ENCODE data around the gene USP4. TPM values are rescaled to one million over a fixed set of nuclear protein-coding genes. Genes with fewer than 3 reads are reported as not detected.
A peak's percentile ranks its signal among the peaks of the same experiment; 100 is the strongest.
"Not testable (repeated sequence)": the region's sequence is repeated elsewhere in the genome, so short reads cannot be mapped to it uniquely, and the experiment has no call there.

USP4 gene
- total RNA-seq, 1 experiment from 2014 or later: 31.7 TPM

- POLR2A ChIA-PET: interaction anchor here (2.5 kb wide), 1 partner anchor 18 kb away, joined by 18 read pairs; the partner anchor contains the start of gene USP4
- H2AFZ ChIP-seq (ENCODE audit: low read depth, low read length, poor library complexity, severe bottlenecking): not testable (repeated sequence)
These were observed 17.8 kb upstream of the USP4 start for GRCh38 chr3:49357443-49358216.

GRCh38 chr3:49357095-49357442, 17.2 kb upstream of the USP4 start:
- CTCF ChIA-PET; BruUV-seq (replicated peaks): not testable (repeated sequence)

More at GRCh38 chr3:49357443-49358216, 17.8 kb upstream of the USP4 start:
- H4K20me1 ChIP-seq (ENCODE audit: insufficient read depth); H3K9me3 ChIP-seq (ENCODE audit: control insufficient read depth in 1 of 2, insufficient read depth in 1 of 2, low read depth in 1 of 2, low read length in 2 of 2); H3K9me2 ChIP-seq (ENCODE audit: insufficient read depth); DNase-seq (ENCODE audit: low read depth, low spot score); H3K27me3 ChIP-seq (ENCODE audit: insufficient read depth, low read length); CTCF ChIA-PET: not testable (repeated sequence)
- peak overlapping the region; percentile 99 for H3K27ac ChIP-seq (ENCODE audit: low read depth, low read length)
- peak overlapping the region; percentile 64 to 85 for H3K4me3 ChIP-seq (replicated peaks in 1 of 2; ENCODE audit: low read depth in 1 of 2, low read length in 2 of 2)
- peak overlapping the region; percentile 83 for H3K4me2 ChIP-seq (ENCODE audit: low read length)
- H3K4me1 ChIP-seq (ENCODE audit: control insufficient read depth in 1 of 2, insufficient read depth in 2 of 2, low read length in 2 of 2): peaks cover 15 to 35% of the 10 kb centered on the region in 2 experiments
- TSS peak; percentile 82 for BruUV-seq (replicated peaks)
- peak; percentile 75 for TF ChIP-seq ZFX (IDR thresholded peaks at IDR 0.05)
- 0 out of 2 replicates have a peak, but pooled peaks have one; percentile 23 for TF ChIP-seq EGR1 (IDR thresholded peaks at IDR 0.05; ENCODE audit: low read depth)
- peaks cover 18 to 34% of the 10 kb centered on the region in 2 experiments; a peak in 3 of 4 replicates for H3K36me3 ChIP-seq (ENCODE audit: control insufficient read depth in 1 of 2, insufficient read depth in 2 of 2, low read length in 2 of 2)
- peak; percentile 4 for ATAC-seq
- H3K9ac ChIP-seq (ENCODE audit: low read length): peak overlapping the region; percentile 71
- intact Hi-C loops (cut with micrococcal nuclease): loop anchor here (2.0 to 5.0 kb wide), 2 partner anchors 55 to 185 kb away; partner anchors contain the start of genes KLHDC8B and TCTA
- RAD21 ChIA-PET (ENCODE audit: low non-redundant PET in 1 of 2, low total read pairs in 2 of 2, uncharacterized antibody in 2 of 2, unreplicated experiment in 2 of 2): interaction anchor here in 1 of 2 experiments (0.6 kb wide), 1 partner anchor 21 kb away, joined by 3 read pairs; no protein-coding TSS in a partner anchor
- peaks cover 38% of the 10 kb centered on the region for H3K79me2 ChIP-seq (ENCODE audit: insufficient read depth, low read length)

More at GRCh38 chr3:49357095-49357442, 17.2 kb upstream of the USP4 start:
- H3K4me2 ChIP-seq (ENCODE audit: low read length): peak overlapping the region; percentile 83
- peak overlapping the region; percentile 64 to 85 for H3K4me3 ChIP-seq (replicated peaks in 1 of 2; ENCODE audit: low read depth in 1 of 2, low read length in 2 of 2)
- not testable (repeated sequence) for H4K20me1 ChIP-seq (ENCODE audit: insufficient read depth); H3K9me2 ChIP-seq (ENCODE audit: insufficient read depth); H3K27me3 ChIP-seq (ENCODE audit: insufficient read depth, low read length); H2AFZ ChIP-seq (ENCODE audit: low read depth, low read length, poor library complexity, severe bottlenecking); H3K9me3 ChIP-seq (ENCODE audit: control insufficient read depth in 1 of 2, insufficient read depth in 1 of 2, low read depth in 1 of 2, low read length in 2 of 2); ATAC-seq; DNase-seq (ENCODE audit: low read depth, low spot score)
- H3K79me2 ChIP-seq (ENCODE audit: insufficient read depth, low read length): peaks cover 32% of the 10 kb centered on the region
- intact Hi-C loops (cut with micrococcal nuclease): loop anchor here (5.0 kb wide), 1 partner anchor 185 kb away; the partner anchor contains the start of gene KLHDC8B
- peaks cover 14 to 28% of the 10 kb centered on the region in 2 experiments; a peak in 3 of 4 replicates for H3K36me3 ChIP-seq (ENCODE audit: control insufficient read depth in 1 of 2, insufficient read depth in 2 of 2, low read length in 2 of 2)
- H3K9ac ChIP-seq (ENCODE audit: low read length): peak overlapping the region; percentile 71
- peak overlapping the region; percentile 99 for H3K27ac ChIP-seq (ENCODE audit: low read depth, low read length)
- RAD21 ChIA-PET (ENCODE audit: low non-redundant PET in 1 of 2, low total read pairs in 2 of 2, uncharacterized antibody in 2 of 2, unreplicated experiment in 2 of 2): interaction anchor here in 1 of 2 experiments (0.6 kb wide), 1 partner anchor 20 kb away, joined by 3 read pairs; no protein-coding TSS in a partner anchor
- peaks cover 15 to 40% of the 10 kb centered on the region in 2 experiments for H3K4me1 ChIP-seq (ENCODE audit: control insufficient read depth in 1 of 2, insufficient read depth in 2 of 2, low read length in 2 of 2)
- POLR2A ChIA-PET: interaction anchor here (0.6 to 2.5 kb wide), 2 partner anchors 17 to 21 kb away, joined by 4 to 18 read pairs; partner anchors contain the start of gene USP4
